ENCODE measurements around the gene NR4A1.

DNA sequence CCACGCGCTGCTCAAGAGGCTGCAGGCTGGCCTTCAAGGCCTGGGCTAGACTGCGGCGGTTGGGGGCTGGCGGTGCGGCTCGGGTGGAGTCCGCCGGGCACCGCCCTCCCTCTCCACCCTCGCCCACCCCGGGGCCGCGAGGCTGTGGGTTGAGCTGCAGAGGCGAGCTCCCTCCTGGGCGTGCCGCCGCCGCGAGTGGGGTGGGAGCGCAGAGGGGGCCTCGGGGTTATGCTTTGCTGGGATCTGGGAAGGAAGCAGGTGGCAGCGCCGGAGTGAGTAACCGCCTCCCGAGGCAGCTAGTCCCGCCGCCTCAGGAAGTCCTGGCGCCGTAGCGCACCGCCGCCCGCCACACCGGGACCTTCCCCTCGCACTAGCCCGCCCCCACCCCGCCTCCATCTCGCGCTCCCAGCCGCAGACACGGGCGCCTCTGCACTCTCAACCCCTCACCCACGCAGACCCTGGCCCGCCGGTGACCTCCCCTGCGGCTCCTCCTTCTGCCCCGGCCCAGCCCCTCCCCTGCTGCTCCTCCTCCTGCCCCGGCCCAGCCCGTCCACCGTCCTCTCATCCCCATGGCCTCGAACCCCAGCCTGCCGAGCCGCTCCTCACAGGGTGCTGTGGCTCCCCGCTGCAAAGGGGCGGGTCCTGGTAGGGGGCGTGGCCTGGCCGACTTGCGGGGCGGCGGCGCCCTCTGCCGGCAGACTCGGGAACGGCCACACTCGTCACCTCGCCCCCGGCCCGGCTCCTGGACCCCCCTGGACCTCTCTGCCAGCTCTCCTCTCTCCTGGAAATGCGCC, 27.9 kb upstream of the NR4A1 start:
- TF ChIP-seq CTCF (conservative IDR thresholded peaks at IDR 0.05; ENCODE audit: low read length) (peak; percentile 90), EZH2phosphoT487 (IDR thresholded peaks at IDR 0.05; ENCODE audit: borderline replicate concordance) (no peak)
